ENCODE measurements around the gene SIRT3. TPM values are rescaled to one million over a fixed set of nuclear protein-coding genes. Genes with fewer than 3 reads are reported as not detected.
A peak's percentile ranks its signal among the peaks of the same experiment; 100 is the strongest.

Gene SIRT3
- total RNA-seq, 2 donors from 2014 or later: 16.1 to 22.0 TPM

GRCh38 chr11:209275-210121 is 26.6 kb downstream of the SIRT3 start:
- DNase-seq (ENCODE audit: low spot score) (no peak), ATAC-seq (ENCODE audit: insufficient number of reproducible peaks, low FRiP score, low read depth) (no peak)
- Histone ChIP-seq H3K4me1 (ENCODE audit: control insufficient read depth in 1 of 2, low read depth in 2 of 2) (peaks cover 30 to 50% of the 10 kb centered on the region in 2 donors), H3K36me3 (peaks cover 51% of the 10 kb centered on the region), H3K9me3 (no peaks in the 10 kb centered on the region), H3K27ac (peak overlapping the region; percentile 91 to 96), H3K4me3 (peak overlapping the region; percentile 98), H3K27me3 (replicated peaks; ENCODE audit: insufficient read depth) (no peaks in the 10 kb centered on the region)
- no peak for TF ChIP-seq CTCF (IDR thresholded peaks at IDR 0.05)

- Histone ChIP-seq H3K27ac (peak overlapping the region; percentile 91 to 96), H3K36me3 (peaks cover 47% of the 10 kb centered on the region), H3K4me1 (ENCODE audit: control insufficient read depth in 1 of 2, low read depth in 2 of 2) (peaks cover 30 to 55% of the 10 kb centered on the region in 2 donors), H3K4me3 (peak overlapping the region; percentile 98), H3K27me3 (replicated peaks; ENCODE audit: insufficient read depth) (no peaks in the 10 kb centered on the region), H3K9me3 (no peaks in the 10 kb centered on the region)
- TF ChIP-seq CTCF (IDR thresholded peaks at IDR 0.05): no peak
- no peak for ATAC-seq (ENCODE audit: insufficient number of reproducible peaks, low FRiP score, low read depth)
- DNase-seq (ENCODE audit: low spot score): no peak
These were observed 27.3 kb downstream of the SIRT3 start for GRCh38 chr11:208917-209260.

- H3K36me3 ChIP-seq: peaks cover 44% of the 10 kb centered on the region
- H3K9me3 ChIP-seq: no peaks in the 10 kb centered on the region
- DNase-seq (ENCODE audit: low spot score) (no peak), ATAC-seq (ENCODE audit: insufficient number of reproducible peaks, low FRiP score, low read depth) (peak; percentile 48)
- peaks cover 30 to 61% of the 10 kb centered on the region in 2 donors for H3K4me1 ChIP-seq (ENCODE audit: control insufficient read depth in 1 of 2, low read depth in 2 of 2)
- TF ChIP-seq CTCF (IDR thresholded peaks at IDR 0.05): no peak
- no peaks in the 10 kb centered on the region for H3K27me3 ChIP-seq (replicated peaks; ENCODE audit: insufficient read depth)
- H3K27ac ChIP-seq: peak overlapping the region; percentile 91 to 96
- H3K4me3 ChIP-seq: peak overlapping the region; percentile 98
These were observed 27.8 kb downstream of the SIRT3 start for GRCh38 chr11:208181-208916.

- ATAC-seq (ENCODE audit: insufficient number of reproducible peaks, low FRiP score, low read depth) (no peak), DNase-seq (ENCODE audit: low spot score) (no peak)
- Histone ChIP-seq H3K27ac (peak overlapping the region; percentile 91 to 96), H3K27me3 (replicated peaks; ENCODE audit: insufficient read depth) (no peaks in the 10 kb centered on the region), H3K36me3 (peaks cover 39% of the 10 kb centered on the region), H3K4me3 (peak overlapping the region; percentile 98), H3K9me3 (no peaks in the 10 kb centered on the region), H3K4me1 (ENCODE audit: control insufficient read depth in 1 of 2, low read depth in 2 of 2) (peaks cover 30 to 62% of the 10 kb centered on the region in 2 donors)
- no peak for TF ChIP-seq CTCF (IDR thresholded peaks at IDR 0.05)
These were observed 28.3 kb downstream of the SIRT3 start for GRCh38 chr11:207863-208180.

- DNase-seq (ENCODE audit: low spot score): peak; percentile 93
- H3K36me3 ChIP-seq: peaks cover 34% of the 10 kb centered on the region
- ATAC-seq (ENCODE audit: insufficient number of reproducible peaks, low FRiP score, low read depth): peak; percentile 86
- no peaks in the 10 kb centered on the region for H3K27me3 ChIP-seq (replicated peaks; ENCODE audit: insufficient read depth)
- H3K4me3 ChIP-seq: peak within 1 kb of the TSS; percentile 98
- peak within 1 kb of the TSS; percentile 91 to 96 for H3K27ac ChIP-seq
- TF ChIP-seq CTCF (IDR thresholded peaks at IDR 0.05): no peak
- H3K4me1 ChIP-seq (ENCODE audit: control insufficient read depth in 1 of 2, low read depth in 2 of 2): peaks cover 30 to 62% of the 10 kb centered on the region in 2 donors
- no peaks in the 10 kb centered on the region for H3K9me3 ChIP-seq
These were observed 28.8 kb downstream of the SIRT3 start, which contains the start of the genes BET1L and RIC8A for GRCh38 chr11:207208-207862. Gene BET1L, minus strand, starts transcription at chr11:207399. Its CDS starts 78 bp downstream, at chr11:207321. Gene RIC8A, plus strand, starts transcription at chr11:207708. Its CDS starts 1,147 bp downstream, at chr11:208855.

Measured in thoracic aorta (tissue), 2 donors.